ENCODE measurements around the gene CXCL16.

- TF ChIP-seq JUN (IDR thresholded peaks at IDR 0.05) (no peak), POLR2A (IDR thresholded peaks at IDR 0.05; ENCODE audit: low read length) (no peak), RARB (CRISPR knock-in tag; IDR thresholded peaks at IDR 0.05) (no peak)
- TF ChIP-seq, protein P1, sequence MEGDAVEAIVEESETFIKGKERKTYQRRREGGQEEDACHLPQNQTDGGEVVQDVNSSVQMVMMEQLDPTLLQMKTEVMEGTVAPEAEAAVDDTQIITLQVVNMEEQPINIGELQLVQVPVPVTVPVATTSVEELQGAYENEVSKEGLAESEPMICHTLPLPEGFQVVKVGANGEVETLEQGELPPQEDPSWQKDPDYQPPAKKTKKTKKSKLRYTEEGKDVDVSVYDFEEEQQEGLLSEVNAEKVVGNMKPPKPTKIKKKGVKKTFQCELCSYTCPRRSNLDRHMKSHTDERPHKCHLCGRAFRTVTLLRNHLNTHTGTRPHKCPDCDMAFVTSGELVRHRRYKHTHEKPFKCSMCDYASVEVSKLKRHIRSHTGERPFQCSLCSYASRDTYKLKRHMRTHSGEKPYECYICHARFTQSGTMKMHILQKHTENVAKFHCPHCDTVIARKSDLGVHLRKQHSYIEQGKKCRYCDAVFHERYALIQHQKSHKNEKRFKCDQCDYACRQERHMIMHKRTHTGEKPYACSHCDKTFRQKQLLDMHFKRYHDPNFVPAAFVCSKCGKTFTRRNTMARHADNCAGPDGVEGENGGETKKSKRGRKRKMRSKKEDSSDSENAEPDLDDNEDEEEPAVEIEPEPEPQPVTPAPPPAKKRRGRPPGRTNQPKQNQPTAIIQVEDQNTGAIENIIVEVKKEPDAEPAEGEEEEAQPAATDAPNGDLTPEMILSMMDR (IDR thresholded peaks at IDR 0.05): no peak
These were observed 27.2 kb downstream of the CXCL16 start for GRCh38 chr17:4712526-4712925.
